NCI-H2227 treated with DMSO at 0.1 percent for 48 hours (cell line): ENCODE data around the gene COPS7A.

ENCODE experiments used
- DNase-seq: peaks from one replicate; lab custom pipeline; 2025; lab: John Stamatoyannopoulos, UW

Gene COPS7A

DNA sequence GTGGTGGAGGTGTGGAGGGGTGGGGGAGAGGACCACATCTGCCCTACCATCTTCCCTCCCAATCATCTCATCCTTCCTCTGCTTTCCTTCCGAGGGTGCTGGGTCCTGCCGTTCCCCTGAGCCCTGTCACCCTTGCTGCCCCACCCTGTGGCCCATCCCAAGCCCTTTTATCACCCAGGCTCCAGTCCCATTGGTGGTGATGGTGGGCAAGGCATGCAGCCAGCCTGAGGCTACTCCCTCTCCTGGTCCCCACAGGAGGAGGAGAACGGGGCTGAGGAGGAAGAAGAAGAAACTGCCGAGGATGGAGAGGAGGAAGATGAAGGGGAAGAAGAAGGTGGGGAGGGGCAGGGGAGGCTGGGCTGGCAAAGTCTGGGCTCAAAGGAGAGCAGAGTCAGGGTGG lies 45.8 kb downstream of the COPS7A start:
- DNase-seq, result no peak

DNA sequence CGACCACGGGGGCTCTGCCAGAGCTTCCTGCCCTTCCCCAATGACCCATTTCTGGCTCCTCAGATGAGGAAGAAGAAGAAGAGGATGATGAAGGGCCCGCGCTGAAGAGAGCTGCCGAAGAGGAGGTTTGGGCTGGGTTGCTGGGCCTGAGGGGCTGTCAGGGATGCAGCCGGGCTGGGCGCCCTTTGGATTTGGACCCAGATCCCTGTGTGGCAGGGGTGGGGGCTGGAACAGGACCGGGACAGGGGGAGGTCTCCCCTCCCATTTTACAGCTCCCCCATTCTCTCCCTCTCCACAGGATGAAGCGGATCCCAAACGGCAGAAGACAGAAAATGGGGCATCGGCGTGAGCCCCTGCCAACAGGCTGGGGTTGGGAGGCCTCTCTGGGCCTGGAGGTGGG lies 46.2 kb downstream of the COPS7A start:
- DNase-seq, result no peak

DNA sequence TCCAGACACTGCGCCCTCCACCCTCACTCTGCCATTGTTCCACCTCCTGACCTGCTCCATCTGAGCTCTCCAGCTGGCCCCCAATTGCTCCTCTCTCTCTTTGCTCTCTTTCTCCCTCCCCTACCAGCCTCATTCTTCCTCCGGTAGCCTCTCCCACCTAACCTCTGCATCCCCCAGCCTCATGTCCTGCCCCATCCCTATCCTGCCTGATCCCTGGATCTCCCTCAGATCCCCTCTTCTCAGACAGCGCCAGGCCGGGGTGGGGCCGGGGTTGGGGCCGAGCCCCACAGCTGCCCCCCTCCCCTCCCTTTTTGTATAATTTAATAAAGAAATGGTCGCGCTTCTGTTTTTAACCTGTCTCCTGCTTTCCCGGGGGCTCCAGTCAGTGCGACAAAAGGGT lies 46.8 kb downstream of the COPS7A start:
- no peak for DNase-seq

DNA sequence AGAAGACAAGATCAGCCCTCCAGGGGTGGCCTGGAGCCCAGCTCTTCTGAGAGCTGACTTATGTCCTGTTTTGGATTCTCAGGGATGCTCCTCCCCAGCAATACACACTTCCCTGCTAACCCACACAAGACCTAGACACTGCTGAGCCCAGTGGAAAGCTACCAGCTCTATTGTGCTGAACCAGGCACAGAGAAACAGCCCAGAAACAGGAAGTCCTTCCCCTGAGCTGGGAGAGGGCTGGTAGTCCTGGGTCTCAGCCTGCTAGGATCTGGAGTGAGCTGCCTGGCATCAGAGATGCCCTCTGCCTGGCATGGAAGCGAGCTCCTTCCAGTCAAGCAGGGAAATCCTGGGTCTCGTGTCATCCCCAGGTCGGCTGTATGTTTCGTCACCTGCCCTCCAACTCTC lies 47.2 kb downstream of the COPS7A start:
- no peak for DNase-seq

DNA sequence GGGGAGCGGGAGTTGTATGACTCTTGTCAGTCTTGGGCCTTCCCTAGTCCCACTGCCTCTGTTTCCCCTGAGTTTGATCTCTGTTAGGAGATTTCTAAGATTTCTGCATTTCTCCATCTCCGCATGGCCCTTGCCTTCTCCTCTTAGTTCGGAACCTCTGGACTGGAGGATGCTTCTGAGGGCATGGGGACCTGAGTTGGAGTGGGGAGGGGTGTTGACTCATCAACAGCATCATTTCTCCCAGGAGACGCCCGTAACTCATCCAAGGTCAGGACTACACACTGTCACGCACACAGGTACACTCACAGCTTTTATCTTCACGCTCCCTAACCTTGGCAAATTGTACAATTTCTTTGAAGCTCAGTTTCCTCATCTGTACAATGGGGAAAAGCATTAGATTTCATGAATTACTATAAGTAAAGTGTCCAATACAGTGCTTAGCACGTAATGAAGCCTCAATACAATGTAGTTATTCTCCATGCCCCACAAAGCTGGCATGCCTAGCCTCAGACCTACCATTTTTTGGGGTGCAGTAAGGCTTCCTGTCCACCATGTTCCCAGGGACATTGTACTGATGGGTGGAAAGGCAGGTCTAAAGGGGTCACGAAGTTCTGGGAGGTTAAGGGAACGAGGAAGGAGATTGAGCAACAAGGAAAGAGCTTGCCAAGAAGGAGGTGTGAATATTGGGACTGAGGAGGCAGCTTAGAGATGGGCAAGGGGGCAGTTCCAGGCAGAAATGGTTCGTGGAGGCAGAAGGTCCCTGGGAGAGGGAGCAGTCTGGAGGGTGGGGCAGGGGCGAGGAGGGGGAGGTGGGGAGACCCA lies 47.9 kb downstream of the COPS7A start:
- no peak for DNase-seq

DNA sequence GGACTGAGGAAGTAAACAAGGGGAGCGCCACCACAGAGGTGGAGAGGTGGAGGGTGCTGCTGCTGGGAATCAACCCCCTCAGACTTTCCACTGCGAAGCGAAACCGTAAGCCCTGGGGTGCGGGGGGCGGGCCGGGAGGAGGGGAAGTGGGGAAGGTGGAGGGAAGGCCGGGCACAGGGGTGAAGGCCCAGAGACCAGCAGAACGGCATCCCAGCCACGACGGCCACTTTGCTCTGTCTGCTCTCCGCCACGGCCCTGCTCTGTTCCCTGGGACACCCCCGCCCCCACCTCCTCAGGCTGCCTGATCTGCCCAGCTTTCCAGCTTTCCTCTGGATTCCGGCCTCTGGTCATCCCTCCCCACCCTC lies 48.5 kb downstream of the COPS7A start, which contains the start of gene LAG3:
LAG3 (plus strand) TSS at position 190 of the 365 bp plus-strand sequence. CDS start 333 bp downstream, outside the sequence.
- DNase-seq, result no peak

DNA sequence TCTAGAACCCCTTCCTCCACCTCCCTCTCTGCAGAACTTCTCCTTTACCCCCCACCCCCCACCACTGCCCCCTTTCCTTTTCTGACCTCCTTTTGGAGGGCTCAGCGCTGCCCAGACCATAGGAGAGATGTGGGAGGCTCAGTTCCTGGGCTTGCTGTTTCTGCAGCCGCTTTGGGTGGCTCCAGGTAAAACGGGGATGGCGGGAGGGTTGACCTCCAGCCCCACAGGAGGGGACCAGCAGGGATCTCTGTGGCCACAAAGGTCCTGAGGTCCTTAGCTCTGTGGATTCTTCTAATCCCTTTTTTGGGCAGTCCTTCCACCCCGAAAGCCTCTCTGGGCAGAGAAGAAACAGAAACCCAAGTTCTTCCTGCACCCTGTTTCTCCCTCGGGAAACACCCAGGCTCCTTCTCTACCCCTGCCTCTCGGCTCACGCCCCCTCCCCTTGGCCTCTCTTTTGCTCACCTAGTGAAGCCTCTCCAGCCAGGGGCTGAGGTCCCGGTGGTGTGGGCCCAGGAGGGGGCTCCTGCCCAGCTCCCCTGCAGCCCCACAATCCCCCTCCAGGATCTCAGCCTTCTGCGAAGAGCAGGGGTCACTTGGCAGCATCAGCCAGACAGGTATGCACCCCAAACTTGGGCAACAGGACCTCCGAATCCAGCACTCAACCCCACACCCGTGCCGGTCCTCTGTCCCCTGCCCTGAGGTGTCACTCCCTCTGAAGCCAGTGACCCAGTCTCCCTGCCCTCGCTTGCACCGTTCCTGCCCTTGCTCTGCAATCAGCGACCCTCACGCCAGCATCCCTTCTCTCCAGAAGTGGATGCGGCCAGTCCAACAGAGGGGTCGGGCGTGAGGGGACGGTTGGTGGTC lies 49.1 kb downstream of the COPS7A start:
- DNase-seq, result no peak

DNA sequence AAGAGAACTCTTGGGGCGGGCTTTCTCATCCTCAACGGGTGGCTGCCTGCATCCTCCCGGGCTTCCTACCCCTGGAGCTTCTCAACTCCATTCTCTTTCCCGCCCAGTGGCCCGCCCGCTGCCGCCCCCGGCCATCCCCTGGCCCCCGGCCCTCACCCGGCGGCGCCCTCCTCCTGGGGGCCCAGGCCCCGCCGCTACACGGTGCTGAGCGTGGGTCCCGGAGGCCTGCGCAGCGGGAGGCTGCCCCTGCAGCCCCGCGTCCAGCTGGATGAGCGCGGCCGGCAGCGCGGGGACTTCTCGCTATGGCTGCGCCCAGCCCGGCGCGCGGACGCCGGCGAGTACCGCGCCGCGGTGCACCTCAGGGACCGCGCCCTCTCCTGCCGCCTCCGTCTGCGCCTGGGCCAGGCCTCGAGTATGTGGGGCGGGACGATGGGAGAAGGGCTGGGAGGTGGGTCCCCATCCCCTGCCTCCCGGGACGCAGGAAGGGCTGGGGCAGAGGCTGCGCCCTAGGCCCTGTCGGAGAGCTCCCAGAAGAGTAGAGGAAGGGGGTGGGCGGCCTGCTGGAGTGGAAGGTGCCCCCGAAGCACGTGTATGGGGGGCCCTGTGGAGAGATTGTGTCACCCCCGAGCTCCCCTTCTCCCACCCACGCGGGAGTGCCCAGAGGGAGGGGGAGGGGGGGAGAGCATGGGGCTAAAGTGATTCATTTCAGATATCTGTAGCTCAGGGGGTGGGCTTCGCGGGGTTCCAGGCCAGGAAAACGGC lies 49.9 kb downstream of the COPS7A start:
- DNase-seq, result no peak

DNA sequence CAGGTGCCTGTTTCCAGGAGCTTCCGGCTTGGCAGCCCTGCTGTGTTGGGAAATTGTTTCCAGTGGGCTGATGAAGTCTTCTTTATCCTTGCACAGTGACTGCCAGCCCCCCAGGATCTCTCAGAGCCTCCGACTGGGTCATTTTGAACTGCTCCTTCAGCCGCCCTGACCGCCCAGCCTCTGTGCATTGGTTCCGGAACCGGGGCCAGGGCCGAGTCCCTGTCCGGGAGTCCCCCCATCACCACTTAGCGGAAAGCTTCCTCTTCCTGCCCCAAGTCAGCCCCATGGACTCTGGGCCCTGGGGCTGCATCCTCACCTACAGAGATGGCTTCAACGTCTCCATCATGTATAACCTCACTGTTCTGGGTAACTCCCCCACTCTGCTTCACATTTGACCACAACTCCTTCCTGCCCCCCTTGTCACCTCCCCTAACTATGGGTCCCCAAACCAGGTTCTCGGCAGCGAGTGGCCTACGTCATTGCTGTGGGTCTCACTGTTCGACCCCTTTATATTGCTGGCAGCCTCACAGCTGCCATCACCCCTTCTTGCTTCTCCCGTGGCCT lies 50.7 kb downstream of the COPS7A start:
- no peak for DNase-seq

DNA sequence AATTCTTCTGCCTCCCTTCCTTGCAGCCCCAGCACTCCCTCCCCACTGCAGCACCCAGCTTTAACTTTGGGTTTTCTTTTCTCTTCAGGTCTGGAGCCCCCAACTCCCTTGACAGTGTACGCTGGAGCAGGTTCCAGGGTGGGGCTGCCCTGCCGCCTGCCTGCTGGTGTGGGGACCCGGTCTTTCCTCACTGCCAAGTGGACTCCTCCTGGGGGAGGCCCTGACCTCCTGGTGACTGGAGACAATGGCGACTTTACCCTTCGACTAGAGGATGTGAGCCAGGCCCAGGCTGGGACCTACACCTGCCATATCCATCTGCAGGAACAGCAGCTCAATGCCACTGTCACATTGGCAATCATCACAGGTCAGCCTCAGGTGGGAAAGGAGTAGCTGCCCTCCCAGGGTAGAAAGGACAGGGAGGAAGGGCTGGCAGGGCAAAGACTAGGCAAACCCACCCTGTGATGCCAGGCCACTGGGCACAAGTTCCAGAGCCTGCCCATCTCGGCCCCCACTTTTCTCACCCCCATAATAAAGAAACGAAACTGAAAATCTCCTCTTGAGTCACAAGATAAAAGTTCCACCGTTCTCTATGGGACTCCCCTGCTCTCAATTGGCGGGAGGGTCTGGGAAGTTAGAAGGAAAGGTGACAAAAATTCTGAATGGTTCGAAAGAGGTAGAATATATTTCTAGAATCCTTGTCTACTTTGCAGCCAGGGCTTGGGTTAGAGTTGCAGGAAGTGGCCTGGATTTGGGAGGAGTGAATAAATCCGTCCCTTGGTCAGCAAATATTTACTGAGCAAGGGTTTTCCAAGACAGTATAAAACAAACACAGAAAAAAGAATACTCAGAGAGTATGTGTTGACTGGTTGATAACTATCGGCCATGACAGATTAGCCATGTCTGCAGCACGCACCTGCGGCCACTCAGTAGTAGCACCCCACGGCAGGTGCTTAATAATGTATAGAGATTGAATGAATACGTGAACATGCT lies 51.6 kb downstream of the COPS7A start:
- no peak for DNase-seq

DNA sequence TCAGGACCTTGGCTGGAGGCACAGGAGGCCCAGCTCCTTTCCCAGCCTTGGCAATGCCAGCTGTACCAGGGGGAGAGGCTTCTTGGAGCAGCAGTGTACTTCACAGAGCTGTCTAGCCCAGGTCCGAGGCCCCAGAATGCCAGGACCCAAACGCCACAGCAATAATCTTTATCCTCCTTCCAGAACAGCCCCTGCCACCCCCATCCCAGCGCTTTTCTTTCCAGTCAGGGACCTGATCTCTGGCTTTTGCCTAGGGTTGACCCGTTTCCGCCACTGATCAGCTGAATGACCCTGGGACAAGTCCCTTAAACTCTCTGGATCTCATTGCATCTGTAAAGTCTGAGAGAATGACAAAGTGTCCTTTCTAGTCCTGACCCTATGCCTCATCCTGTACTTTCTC lies 53.5 kb downstream of the COPS7A start:
- no peak for DNase-seq

DNA sequence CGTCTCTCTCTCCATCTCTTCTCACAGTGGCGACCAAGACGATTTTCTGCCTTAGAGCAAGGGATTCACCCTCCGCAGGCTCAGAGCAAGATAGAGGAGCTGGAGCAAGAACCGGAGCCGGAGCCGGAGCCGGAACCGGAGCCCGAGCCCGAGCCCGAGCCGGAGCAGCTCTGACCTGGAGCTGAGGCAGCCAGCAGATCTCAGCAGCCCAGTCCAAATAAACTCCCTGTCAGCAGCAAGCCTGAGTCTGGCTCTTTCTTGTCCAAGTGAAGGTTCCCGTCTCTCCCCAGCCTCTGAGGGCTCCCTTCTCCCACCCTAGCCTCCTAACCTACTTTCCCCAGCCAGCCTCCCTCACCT lies 54.3 kb downstream of the COPS7A start:
- DNase-seq, result no peak

DNA sequence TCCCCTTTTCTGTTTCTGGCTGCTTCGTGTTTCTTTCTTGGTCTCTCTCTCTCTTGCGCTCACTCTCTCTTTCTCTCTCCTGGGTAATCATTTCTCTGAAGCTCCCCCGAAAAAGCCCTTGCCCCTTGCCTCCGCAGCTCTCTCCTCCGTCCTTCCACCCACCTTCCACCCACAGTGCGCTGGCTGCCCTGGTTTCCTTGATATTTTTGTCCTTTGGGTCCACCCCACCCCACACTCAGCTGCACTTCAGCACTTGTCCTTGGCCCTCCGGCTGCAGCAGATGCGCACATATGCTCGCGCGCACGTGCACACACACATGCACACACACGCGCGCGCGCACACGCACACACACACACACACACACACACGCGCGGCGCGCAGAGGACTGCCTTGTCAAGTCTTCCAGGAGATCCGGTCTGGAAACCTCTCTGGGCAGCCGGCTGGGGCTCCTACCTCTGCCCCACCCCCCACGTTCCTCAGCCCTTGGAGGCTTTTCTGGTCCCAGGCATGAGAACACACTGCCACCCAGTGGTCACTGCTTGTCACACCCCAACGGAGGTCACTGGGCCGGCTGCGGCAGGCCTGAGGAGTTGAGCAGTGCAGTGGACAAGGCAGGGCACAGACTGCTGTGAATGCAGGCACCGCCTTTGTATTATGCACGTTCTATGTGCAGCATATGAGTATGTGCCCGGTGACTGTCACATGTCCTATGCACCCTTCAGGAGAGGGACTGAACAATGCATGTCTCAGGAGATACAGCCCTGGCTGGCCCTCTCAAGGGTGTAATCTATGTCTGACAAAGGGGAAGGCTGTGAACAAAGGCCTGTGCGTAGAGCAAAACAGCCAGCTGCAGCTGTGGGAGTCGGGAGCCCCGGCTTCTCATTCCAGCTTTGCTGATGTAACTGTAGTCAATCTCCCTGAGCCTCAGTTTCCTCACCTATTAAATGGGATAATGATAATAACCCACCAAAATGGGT lies 55.0 kb downstream of the COPS7A start:
- DNase-seq, result peak; percentile 85

DNA sequence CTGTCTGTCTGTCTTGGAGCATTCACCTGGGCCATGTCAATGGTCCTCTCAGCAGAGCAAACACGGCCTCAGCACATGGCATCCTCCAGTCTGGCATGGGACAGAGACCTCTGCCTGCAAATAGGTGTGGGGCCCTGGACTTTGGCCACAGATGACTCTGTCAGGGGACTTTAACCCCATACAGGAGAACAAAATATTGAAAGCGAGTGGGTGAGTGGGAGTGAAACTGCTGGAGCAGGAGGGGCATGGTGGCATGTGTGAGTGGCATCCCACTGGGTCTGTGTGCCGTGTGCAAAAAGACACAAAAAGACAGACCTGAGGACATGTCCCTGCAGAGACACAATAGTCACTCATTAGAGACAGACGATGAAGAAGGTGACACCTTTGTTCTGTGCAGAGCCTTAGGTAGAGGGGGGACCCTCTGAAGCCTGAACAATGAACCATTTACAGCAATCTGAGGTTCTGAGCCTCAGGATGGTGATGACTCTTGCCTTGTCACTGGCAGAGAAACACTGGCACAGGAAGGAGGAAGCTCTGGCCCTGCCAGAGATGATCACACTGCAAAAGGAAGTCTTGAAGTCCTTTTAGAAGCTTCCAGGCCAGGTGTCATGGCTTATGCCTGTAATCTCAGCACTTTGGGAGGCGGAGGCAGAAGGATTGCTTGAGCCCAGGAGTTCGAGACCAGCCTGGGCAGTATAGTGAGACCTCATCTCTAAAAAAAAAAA lies 56.0 kb downstream of the COPS7A start:
- no peak for DNase-seq

DNA sequence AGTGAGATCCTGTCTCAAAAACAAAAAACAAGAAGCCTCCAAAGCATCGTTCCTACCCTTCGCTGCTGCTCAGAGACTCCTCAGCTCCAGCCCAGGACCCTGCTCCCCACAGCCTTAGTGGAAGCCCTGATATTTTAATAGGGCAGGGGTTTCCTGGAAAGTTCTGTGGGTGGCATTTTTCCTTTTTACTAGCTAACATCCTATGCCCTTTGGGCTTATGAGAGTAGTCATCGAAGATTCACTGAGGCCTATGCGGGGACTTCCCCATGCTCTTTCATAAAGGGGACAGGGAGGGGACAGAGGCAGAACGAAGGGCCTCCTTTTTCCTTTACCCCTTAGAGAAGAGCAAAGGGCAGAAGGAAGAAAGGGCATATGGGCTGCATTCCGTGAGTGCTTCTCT lies 56.7 kb downstream of the COPS7A start:
- no peak for DNase-seq
